T-helper 1 cell treated with Interleukin-12 subunit alpha and Interleukin-12 subunit beta and Interleukin-4 antibody, amounts not matched to agents 30 μg/mL and 1 μg/mL, for 36 hours (primary cell): ENCODE results near the gene CD99L2.

Experiments used
- H3K27ac Mint-ChIP-seq: one replicate; pipeline ENCODE4 v1.8.0; 2021; ENCODE audit warnings: mild to moderate bottlenecking, mixed read lengths
- H3K27me3 Mint-ChIP-seq: one replicate; pipeline ENCODE4 v1.8.0; 2021; ENCODE audit warnings: low read depth, mixed read lengths
- H3K36me3 Mint-ChIP-seq: one replicate; pipeline ENCODE4 v1.8.0; 2021; ENCODE audit warnings: low read depth, mixed read lengths
- H3K4me1 Mint-ChIP-seq: one replicate; pipeline ENCODE4 v1.8.0; 2021; ENCODE audit warnings: low read depth, mixed read lengths
- H3K4me3 Mint-ChIP-seq: one replicate; pipeline ENCODE4 v1.8.0; 2021; ENCODE audit warnings: mild to moderate bottlenecking, moderate library complexity, mixed read lengths
- H3K9me3 Mint-ChIP-seq: one replicate; pipeline ENCODE4 v1.8.0; 2021; ENCODE audit warnings: mixed read lengths

The CD99L2 gene

DNA sequence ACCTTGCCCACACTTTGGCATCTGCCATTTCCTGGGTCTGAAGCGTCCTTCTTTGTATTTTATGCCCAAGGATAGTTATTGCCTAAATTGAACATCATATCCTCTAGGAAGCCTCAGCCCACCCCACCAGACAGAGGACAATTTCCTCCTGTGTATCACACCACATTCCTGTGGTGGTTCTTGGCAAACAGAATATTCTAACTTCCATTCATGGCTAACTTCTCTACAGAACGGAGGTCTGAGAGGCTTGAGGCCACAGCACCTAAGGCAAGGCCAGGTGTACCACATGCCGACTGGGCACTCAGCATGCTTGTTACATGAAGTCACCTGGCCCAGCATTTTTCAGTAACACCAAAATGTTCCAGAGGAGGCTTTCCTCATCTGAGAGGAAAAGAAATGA, 42.4 kb downstream of the CD99L2 start:
- peaks cover 29% of the 10 kb centered on the region for H3K36me3 Mint-ChIP-seq
- H3K27ac Mint-ChIP-seq = no peak overlapping the region
- peaks cover 37% of the 10 kb centered on the region for H3K9me3 Mint-ChIP-seq
- H3K27me3 Mint-ChIP-seq = no peaks in the 10 kb centered on the region
- H3K4me1 Mint-ChIP-seq = peaks cover 5% of the 10 kb centered on the region
- no peak overlapping the region for H3K4me3 Mint-ChIP-seq

DNA sequence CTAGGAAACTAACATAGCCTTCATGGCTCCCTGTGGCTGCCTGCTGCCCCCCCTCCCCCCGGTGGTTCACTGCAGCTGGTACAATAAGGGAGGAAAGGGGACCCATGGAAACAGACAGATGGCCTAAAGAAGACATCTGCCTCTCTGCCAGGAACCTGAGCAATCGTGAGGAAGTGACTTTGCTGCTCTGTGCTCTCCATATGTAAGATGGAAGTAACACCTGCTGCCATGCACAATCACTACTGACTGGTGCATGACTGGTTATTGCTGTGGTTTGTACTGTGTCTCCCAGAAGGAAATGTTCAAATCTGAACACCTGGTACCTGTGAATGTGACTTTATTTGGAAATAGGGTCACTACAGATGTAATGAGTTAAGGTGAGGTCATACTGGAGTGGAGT, 43.6 kb downstream of the CD99L2 start:
- H3K9me3 Mint-ChIP-seq = peaks cover 37% of the 10 kb centered on the region
- H3K27me3 Mint-ChIP-seq = no peaks in the 10 kb centered on the region
- no peak overlapping the region for H3K4me3 Mint-ChIP-seq
- H3K4me1 Mint-ChIP-seq = peaks cover 5% of the 10 kb centered on the region
- peaks cover 29% of the 10 kb centered on the region for H3K36me3 Mint-ChIP-seq
- no peak overlapping the region for H3K27ac Mint-ChIP-seq

DNA sequence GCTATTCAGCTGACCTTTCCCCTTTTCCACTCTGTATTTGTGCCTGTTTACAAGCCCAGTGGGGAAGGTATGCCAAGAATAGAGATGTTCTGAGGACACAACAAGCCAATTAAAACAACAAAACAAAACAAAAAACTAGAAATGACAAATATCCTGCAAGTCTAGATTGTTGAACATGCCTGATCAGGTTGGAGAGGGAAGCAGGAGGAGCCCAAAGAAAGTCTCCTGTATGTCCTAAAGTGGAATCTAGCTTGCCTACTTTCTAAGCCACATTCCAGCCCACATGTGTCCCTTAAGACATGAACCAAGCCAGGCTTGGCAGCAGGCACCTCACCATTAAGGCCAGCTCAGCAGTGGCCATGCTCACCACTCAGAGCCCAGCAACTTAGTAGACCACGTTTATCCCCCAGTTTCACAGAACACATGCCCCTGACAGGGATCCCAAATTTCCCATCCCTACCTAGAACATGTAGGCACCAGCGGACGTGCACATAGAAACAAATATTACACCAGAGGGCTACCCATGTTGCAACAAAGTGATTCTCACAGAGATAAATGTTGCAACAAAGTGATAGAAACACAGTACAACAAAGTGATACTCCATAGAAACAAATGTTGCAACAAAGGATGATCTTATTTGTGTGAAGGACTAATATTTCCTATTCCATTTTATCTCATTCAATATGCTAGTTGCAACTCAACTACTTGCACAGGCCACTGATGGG, 48.3 kb downstream of the CD99L2 start:
- Mint-ChIP-seq H3K36me3 (peaks cover 11% of the 10 kb centered on the region), H3K27me3 (no peaks in the 10 kb centered on the region), H3K9me3 (peaks cover 3% of the 10 kb centered on the region), H3K4me3 (no peak overlapping the region), H3K27ac (no peak overlapping the region), H3K4me1 (peaks cover 4% of the 10 kb centered on the region)

DNA sequence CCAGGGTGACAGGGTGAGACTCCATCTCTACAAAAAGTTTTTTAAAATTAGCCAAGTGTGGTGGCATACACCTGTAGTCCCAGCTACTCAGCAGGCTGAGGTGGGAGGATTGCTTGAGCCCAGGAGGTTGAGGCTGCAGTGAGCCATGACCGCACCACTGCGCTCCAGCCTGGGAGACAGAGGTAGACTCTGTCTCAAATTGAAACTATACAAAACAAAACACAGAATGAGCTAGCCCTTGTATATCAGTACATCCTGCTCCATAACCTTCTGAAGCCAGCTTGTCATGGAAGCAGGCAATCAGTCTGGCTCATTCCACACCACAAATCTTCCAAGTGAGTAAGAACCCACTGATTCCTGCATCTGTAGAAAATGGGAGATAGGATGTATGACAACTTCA, 49.0 kb downstream of the CD99L2 start:
- no peak overlapping the region for H3K4me3 Mint-ChIP-seq
- no peaks in the 10 kb centered on the region for H3K9me3 Mint-ChIP-seq
- peaks cover 6% of the 10 kb centered on the region for H3K36me3 Mint-ChIP-seq
- no peaks in the 10 kb centered on the region for H3K27me3 Mint-ChIP-seq
- no peak overlapping the region for H3K27ac Mint-ChIP-seq
- peaks cover 3% of the 10 kb centered on the region for H3K4me1 Mint-ChIP-seq

DNA sequence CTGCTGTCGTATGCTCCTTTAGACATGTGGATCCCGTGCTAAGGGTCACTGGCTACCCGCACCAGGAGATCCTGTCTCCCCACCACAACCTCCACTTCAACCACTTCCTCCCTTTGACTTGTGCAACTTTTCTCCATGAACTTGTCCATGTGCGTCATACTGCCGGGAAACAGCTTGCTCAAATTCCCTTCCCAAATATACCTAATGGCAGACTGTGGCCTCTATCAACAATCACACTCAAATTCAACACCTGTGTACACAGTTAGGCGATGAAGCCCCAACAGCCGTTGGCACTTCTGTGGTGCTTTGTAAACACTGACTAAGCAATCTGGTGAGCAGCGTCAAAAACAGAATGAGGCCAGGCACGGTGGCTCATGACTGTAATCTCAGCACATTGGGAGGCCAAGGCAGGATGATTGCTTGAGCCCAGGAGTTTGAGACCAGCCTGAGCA, 49.5 kb downstream of the CD99L2 start:
- H3K4me3 Mint-ChIP-seq = no peak overlapping the region
- no peaks in the 10 kb centered on the region for H3K27me3 Mint-ChIP-seq
- H3K9me3 Mint-ChIP-seq = no peaks in the 10 kb centered on the region
- peaks cover 4% of the 10 kb centered on the region for H3K36me3 Mint-ChIP-seq
- no peak overlapping the region for H3K27ac Mint-ChIP-seq
- H3K4me1 Mint-ChIP-seq = peaks cover 3% of the 10 kb centered on the region

DNA sequence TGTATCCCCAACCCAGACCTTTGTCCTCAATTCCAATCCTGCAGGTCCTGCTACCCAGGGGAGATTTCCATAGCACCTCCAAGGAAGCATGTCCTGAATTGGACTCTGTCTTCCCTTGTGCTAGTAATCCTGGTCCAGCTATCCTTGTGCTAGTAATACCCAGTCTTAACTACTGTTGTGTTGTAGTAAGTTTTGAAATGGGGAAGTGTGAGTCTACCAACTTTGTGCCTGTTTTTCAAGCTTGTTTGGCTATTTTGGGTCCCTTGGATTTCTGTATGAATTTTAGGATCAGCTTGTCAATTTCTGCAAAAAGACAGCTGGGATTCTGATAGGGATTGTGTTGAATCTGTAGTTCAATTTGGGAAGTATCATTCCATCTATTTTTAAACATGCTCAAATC, 51.4 kb downstream of the CD99L2 start:
- no peak overlapping the region for H3K27ac Mint-ChIP-seq
- H3K27me3 Mint-ChIP-seq = no peaks in the 10 kb centered on the region
- no peaks in the 10 kb centered on the region for H3K9me3 Mint-ChIP-seq
- H3K4me1 Mint-ChIP-seq = peaks cover 3% of the 10 kb centered on the region
- no peaks in the 10 kb centered on the region for H3K36me3 Mint-ChIP-seq
- no peak overlapping the region for H3K4me3 Mint-ChIP-seq

DNA sequence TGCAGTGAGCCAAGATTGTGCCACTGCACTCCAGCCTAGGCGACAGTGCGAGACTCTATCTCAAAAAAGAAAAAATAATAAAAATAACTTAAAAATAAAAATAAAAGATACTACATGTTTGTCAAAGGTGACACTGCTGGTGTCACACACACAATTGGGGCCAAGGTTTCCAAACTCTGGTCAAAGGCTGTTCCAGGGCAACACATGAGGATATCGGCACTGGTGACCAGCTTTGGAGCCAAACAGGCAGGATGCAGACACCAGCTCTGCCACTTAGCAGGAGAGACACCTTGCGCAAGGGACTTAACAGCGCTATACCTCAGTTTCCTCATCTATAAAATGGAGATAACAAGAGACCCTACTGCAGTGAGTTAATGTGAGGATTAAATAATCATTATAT, 52.3 kb downstream of the CD99L2 start:
- H3K9me3 Mint-ChIP-seq = no peaks in the 10 kb centered on the region
- H3K36me3 Mint-ChIP-seq = no peaks in the 10 kb centered on the region
- no peaks in the 10 kb centered on the region for H3K27me3 Mint-ChIP-seq
- no peak overlapping the region for H3K4me3 Mint-ChIP-seq
- no peak overlapping the region for H3K27ac Mint-ChIP-seq
- peaks cover 3% of the 10 kb centered on the region for H3K4me1 Mint-ChIP-seq

DNA sequence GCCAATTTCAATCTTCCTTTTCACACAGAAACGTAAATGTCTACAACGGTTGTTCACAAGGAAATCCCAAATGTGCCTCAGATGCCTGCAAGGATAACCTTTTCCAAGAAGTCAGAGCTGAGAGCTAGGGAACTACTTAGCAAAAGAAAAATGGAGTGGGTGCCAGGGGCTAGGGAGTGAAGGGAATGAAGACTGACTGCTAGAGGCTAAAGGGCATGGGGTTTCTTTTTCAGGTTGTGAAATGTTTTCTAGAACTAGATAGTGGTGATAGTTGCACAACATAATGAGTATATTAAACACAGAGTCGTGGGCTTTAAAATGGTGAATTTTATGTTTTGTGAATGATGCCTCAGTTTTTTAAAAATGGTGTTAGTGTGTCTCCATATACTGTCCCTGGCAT, 53.4 kb downstream of the CD99L2 start:
- Mint-ChIP-seq H3K27ac (no peak overlapping the region), H3K4me3 (no peak overlapping the region), H3K36me3 (no peaks in the 10 kb centered on the region), H3K27me3 (no peaks in the 10 kb centered on the region), H3K9me3 (no peaks in the 10 kb centered on the region), H3K4me1 (peaks cover 3% of the 10 kb centered on the region)

DNA sequence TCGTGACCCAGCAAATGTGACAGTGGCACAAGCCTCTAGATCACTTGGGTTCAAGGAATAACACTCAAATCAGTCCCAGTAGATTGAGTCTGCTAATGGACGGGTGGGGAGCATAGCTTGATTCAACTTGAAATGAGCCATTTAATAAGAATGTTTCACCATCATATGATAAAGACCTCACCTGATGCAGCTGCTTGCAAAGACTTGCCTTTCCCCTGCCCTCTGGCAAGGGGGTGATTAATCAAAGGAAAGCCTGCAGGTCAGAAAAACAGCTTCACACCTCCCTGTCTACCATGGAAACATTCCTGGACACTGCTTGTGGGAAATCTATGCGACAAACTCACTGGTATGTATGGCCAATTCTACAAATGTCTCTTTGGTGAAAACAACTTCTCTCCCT, 54.5 kb downstream of the CD99L2 start:
- Mint-ChIP-seq H3K4me1 (peaks cover 3% of the 10 kb centered on the region), H3K27ac (no peak overlapping the region), H3K27me3 (no peaks in the 10 kb centered on the region), H3K36me3 (no peaks in the 10 kb centered on the region), H3K9me3 (no peaks in the 10 kb centered on the region), H3K4me3 (no peak overlapping the region)

DNA sequence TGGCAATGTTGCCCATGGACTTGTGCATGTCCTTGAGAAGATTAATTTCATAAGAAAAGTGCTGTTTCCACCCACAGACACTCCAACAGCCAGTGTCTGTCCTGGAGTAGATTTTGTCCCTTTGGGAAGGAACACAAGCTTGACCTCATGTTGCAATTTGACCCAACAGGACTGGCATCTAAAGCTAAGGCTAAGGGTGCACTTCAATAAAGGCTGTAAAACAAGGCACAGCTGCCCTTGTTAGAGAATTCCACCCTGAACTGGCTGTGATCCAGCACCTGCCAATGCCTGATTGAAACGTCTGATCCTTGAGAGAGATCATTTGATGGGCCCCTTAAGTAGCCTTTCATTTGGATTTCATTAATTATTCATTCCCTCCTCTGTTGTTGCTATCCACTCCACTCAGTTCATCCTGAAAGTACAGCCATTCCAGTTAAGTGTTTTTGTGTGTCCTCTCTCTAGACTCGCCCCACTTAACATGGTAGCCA, 56.2 kb downstream of the CD99L2 start:
- Mint-ChIP-seq H3K27ac (no peak overlapping the region), H3K4me3 (no peak overlapping the region), H3K36me3 (no peaks in the 10 kb centered on the region), H3K27me3 (no peaks in the 10 kb centered on the region), H3K4me1 (no peaks in the 10 kb centered on the region), H3K9me3 (no peaks in the 10 kb centered on the region)

DNA sequence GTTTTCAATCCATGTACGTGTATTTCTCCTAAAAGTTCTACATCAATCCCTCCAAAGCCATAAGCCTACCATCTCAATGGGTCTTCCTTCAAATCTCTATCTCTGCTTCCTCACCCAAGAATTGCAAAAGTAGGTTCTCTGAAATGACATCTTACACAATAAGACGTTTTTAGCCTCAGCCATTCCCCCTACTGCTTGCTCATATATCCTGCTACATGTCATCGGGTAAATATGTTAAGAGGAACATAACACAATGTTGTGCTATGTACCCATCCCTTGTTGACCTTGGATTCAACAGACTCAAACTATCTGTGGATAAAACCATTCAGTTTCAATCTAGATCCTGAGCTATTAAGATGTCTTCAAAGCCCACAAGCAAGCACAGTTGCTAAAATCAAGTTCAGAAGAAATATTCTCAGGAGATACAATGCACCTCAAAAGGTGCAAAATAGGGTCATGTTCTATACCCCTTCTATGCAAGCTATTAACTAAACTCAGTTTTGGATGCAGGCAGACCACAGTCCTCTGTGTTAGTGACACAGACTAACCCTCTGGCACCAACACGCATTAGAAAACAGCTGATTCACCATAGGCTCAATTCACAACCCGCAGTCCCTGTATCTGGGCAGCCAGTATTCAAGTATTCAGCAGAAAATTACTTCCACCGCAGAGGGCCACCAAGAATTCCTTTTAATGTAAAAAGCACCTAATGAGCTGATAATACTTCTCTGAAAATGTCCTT, 56.8 kb downstream of the CD99L2 start:
- H3K4me3 Mint-ChIP-seq = no peak overlapping the region
- H3K36me3 Mint-ChIP-seq = no peaks in the 10 kb centered on the region
- no peak overlapping the region for H3K27ac Mint-ChIP-seq
- no peaks in the 10 kb centered on the region for H3K9me3 Mint-ChIP-seq
- no peaks in the 10 kb centered on the region for H3K4me1 Mint-ChIP-seq
- no peaks in the 10 kb centered on the region for H3K27me3 Mint-ChIP-seq

DNA sequence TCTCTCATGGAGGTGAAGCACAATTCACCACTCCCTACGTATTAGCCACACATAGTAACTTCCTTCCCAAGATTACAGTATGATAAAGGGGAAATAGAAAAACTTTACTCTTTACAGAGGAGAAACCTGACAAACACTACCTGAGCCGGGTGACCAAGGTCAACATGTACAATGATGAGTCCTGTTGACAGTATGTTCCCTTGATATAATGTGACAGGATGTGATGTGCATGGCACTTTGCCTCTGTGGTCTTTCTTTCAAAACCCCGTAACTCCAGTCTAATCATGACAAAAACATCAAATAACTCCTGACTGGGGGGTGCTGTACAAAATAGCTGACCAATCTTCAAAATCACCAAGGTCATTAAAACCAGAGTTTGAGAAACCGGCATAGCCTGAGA, 60.6 kb downstream of the CD99L2 start:
- Mint-ChIP-seq H3K27ac (no peak overlapping the region), H3K4me3 (no peak overlapping the region), H3K4me1 (peaks cover 4% of the 10 kb centered on the region), H3K9me3 (no peaks in the 10 kb centered on the region), H3K36me3 (peaks cover 6% of the 10 kb centered on the region), H3K27me3 (no peaks in the 10 kb centered on the region)

DNA sequence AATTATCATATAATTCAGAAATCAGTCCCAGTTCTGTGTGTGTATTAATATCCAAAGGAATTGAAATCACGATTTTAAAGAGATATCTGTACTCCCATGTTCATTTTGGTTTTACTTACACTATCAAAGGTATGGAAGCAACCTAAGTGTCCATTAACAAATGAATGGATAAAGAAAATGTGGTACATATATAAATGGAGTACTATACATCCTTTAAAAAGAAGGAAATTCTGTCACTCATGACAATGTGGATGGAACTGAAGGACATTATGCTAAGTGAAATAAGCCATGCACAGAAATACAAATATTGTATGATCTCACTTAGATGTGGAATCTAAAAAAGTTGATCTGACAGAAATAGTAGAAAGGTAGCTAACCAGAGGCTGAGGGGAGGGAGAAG, 63.8 kb downstream of the CD99L2 start:
- Mint-ChIP-seq H3K9me3 (no peaks in the 10 kb centered on the region), H3K4me3 (no peak overlapping the region), H3K4me1 (peaks cover 4% of the 10 kb centered on the region), H3K36me3 (peaks cover 6% of the 10 kb centered on the region), H3K27ac (no peak overlapping the region), H3K27me3 (no peaks in the 10 kb centered on the region)

DNA sequence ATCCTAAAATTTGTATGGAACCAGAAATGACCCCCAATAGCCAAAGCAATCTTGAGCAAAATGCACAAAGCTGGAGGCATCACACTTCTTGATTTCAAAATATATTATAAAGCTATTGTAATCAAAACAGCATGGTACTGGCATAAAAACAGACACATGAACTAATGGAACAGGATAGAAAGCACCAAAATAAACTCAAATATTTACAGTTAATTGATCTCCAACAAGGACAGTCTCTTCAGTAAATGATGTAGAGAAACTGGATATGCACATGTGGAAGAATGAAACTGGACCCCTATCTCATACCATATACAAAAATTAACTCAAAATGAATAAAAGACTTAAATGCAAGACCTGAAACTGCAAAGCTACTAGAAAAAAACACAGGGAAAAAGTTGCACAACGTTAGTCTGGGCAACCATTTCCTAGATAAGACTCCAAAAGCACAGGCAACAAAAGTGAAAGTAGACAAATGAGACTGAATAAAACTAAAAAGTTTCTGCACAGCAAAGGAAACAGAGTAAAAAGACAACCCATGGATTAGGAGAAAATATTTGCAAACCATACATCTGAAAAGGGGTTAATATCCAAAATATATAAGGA, 64.9 kb downstream of the CD99L2 start:
- Mint-ChIP-seq H3K36me3 (peaks cover 6% of the 10 kb centered on the region), H3K27ac (peak overlapping the region; percentile 16), H3K4me1 (peaks cover 4% of the 10 kb centered on the region), H3K4me3 (no peak overlapping the region), H3K9me3 (no peaks in the 10 kb centered on the region), H3K27me3 (no peaks in the 10 kb centered on the region)

DNA sequence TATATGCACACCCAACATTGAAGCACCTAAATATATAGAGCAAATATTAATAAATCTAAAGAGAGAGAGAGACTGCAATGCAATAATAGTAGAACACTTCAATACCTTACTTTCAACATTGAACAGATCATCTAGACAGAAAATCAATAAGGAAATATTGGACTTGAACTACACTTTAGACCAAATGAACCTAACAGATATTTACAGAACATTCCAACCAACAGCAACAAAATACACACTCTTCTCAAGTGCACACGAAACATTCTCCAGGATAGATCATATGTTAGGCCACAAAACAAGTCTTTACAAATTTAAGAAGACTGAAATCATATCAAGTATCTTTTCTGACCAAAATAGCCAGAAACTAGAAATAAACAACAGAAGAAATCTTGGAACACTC, 66.6 kb downstream of the CD99L2 start:
- H3K27me3 Mint-ChIP-seq = no peaks in the 10 kb centered on the region
- no peak overlapping the region for H3K27ac Mint-ChIP-seq
- H3K4me3 Mint-ChIP-seq = no peak overlapping the region
- no peaks in the 10 kb centered on the region for H3K9me3 Mint-ChIP-seq
- peaks cover 6% of the 10 kb centered on the region for H3K36me3 Mint-ChIP-seq
- H3K4me1 Mint-ChIP-seq = peaks cover 4% of the 10 kb centered on the region
